Neuronal stem cell (in vitro differentiated cells): ENCODE measurements around the gene CDC42.
"Not testable (repeated sequence)": the region's sequence is repeated elsewhere in the genome, so short reads cannot be mapped to it uniquely, and the experiment has no call there.

Source experiments
- DNase-seq: peaks from one replicate; pipeline ENCODE4 v3.0.0-alpha.2; 2013; ENCODE audit warnings: low spot score
- H2AFZ ChIP-seq: one replicate; pipeline ENCODE4 v1.6.1; 2013; ENCODE audit warnings: mild to moderate bottlenecking, low read length, inconsistent platforms
- H2AK5ac ChIP-seq: 2 replicates; pipeline ENCODE4 v1.6.1; 2013; ENCODE audit warnings: low read depth, mild to moderate bottlenecking, inconsistent platforms, low read length, moderate library complexity, mixed read lengths
- H2BK120ac ChIP-seq: 2 replicates; pipeline ENCODE4 v1.6.1; 2013; ENCODE audit warnings: low read depth, mild to moderate bottlenecking, inconsistent platforms, low read length, moderate library complexity, mixed read lengths
- H2BK12ac ChIP-seq: one replicate; pipeline ENCODE4 v1.6.1; 2013; ENCODE audit warnings: low read length, inconsistent platforms
- H2BK15ac ChIP-seq: 2 replicates; pipeline ENCODE4 v1.6.1; 2013; ENCODE audit warnings: mild to moderate bottlenecking, low read length, inconsistent platforms, mixed read lengths
- H2BK5ac ChIP-seq: one replicate; pipeline ENCODE4 v1.6.1; 2013; ENCODE audit warnings: inconsistent platforms, mild to moderate bottlenecking, low read length, moderate library complexity
- H3K14ac ChIP-seq: one replicate; pipeline ENCODE4 v1.6.1; 2013; ENCODE audit warnings: low read length, inconsistent platforms
- H3K18ac ChIP-seq: 2 replicates; pipeline ENCODE4 v1.6.1; 2013; ENCODE audit warnings: low read length, inconsistent platforms
- H3K23ac ChIP-seq: 2 replicates; pipeline ENCODE4 v1.6.1; 2013; ENCODE audit warnings: low read depth, mild to moderate bottlenecking, mixed read lengths, low read length, inconsistent platforms; ENCODE audit not compliant: poor library complexity
- H3K27ac ChIP-seq: replicated peaks from 3 replicates; pipeline ENCODE4 v1.5.1; 2013; ENCODE audit warnings: low read length, inconsistent platforms
- H3K27me3 ChIP-seq, 3 experiments: 2 replicates each; pipeline ENCODE4 v1.6.1; 2013; ENCODE audit warnings: low read length in 3 of 3, mild to moderate bottlenecking in 2 of 3, inconsistent platforms in 1 of 3, low read depth in 1 of 3, mixed read lengths in 1 of 3, moderate library complexity in 1 of 3; ENCODE audit not compliant: control insufficient read depth in 3 of 3, insufficient read depth in 3 of 3
- H3K36me3 ChIP-seq, 2 donors: replicated peaks in 1 of 2; 2 replicates each; pipeline ENCODE4 v1.6.1; 2013; ENCODE audit warnings: low read length in 2 of 2; ENCODE audit not compliant: control insufficient read depth in 2 of 2, insufficient read depth in 2 of 2
- H3K4ac ChIP-seq: 2 replicates; pipeline ENCODE4 v1.6.1; 2013; ENCODE audit warnings: inconsistent platforms, mild to moderate bottlenecking, low read length, moderate library complexity
- H3K4me1 ChIP-seq, 2 donors: 1 replicate in 1 of 2; 2 replicates in 1 of 2; pipeline ENCODE4 v1.6.1; 2013; ENCODE audit warnings: low read length in 2 of 2, low read depth in 1 of 2; ENCODE audit not compliant: control insufficient read depth in 2 of 2, insufficient read depth in 1 of 2
- H3K4me2 ChIP-seq: one replicate; pipeline ENCODE4 v1.6.1; 2013; ENCODE audit warnings: mild to moderate bottlenecking, low read length, inconsistent platforms; ENCODE audit not compliant: insufficient read depth, poor library complexity, severe bottlenecking
- H3K4me3 ChIP-seq, 2 donors: 2 replicates each; pipeline ENCODE4 v1.5.1; 2013; ENCODE audit warnings: low read length in 2 of 2, mild to moderate bottlenecking in 2 of 2, inconsistent platforms in 1 of 2, moderate library complexity in 1 of 2
- H3K79me1 ChIP-seq: one replicate; pipeline ENCODE4 v1.6.1; 2013; ENCODE audit warnings: low read depth, mild to moderate bottlenecking, inconsistent platforms, low read length, moderate library complexity
- H3K9ac ChIP-seq: one replicate; pipeline ENCODE4 v1.6.1; 2013; ENCODE audit warnings: mild to moderate bottlenecking, low read depth, low read length, inconsistent platforms; ENCODE audit not compliant: poor library complexity
- H3K9me3 ChIP-seq, 2 donors: replicated peaks in 1 of 2; 2 replicates each; pipeline versions ENCODE3 to v1.6.1; 2013; ENCODE audit warnings: low read length in 2 of 2, mild to moderate bottlenecking in 2 of 2, inconsistent platforms in 1 of 2, low read depth in 1 of 2, mixed read lengths in 1 of 2, moderate library complexity in 1 of 2; ENCODE audit not compliant: control insufficient read depth in 2 of 2, insufficient read depth in 1 of 2
- H4K8ac ChIP-seq: one replicate; pipeline ENCODE4 v1.6.1; 2013; ENCODE audit warnings: low read depth, mild to moderate bottlenecking, inconsistent platforms, low read length, moderate library complexity
- H4K91ac ChIP-seq: one replicate; pipeline ENCODE4 v1.6.1; 2013; ENCODE audit warnings: low read length, low read depth, mild to moderate bottlenecking, inconsistent platforms; ENCODE audit not compliant: poor library complexity
- WGBS, 2 donors: extraction: QIAGEN DNeasy Blood & Tissue Kit; methylation state at CpG; one replicate each; pipeline ENCODE4 v1.1.7; 2013; ENCODE audit warnings: missing lambda C conversion rate in 2 of 2, mixed read lengths in 1 of 2; ENCODE audit not compliant: insufficient read length in 2 of 2, insufficient replicate concordance in 1 of 2; ENCODE audit errors: extremely low coverage in 2 of 2; 5-methylcytosine and 5-hydroxymethylcytosine counted together

The CDC42 gene

DNA sequence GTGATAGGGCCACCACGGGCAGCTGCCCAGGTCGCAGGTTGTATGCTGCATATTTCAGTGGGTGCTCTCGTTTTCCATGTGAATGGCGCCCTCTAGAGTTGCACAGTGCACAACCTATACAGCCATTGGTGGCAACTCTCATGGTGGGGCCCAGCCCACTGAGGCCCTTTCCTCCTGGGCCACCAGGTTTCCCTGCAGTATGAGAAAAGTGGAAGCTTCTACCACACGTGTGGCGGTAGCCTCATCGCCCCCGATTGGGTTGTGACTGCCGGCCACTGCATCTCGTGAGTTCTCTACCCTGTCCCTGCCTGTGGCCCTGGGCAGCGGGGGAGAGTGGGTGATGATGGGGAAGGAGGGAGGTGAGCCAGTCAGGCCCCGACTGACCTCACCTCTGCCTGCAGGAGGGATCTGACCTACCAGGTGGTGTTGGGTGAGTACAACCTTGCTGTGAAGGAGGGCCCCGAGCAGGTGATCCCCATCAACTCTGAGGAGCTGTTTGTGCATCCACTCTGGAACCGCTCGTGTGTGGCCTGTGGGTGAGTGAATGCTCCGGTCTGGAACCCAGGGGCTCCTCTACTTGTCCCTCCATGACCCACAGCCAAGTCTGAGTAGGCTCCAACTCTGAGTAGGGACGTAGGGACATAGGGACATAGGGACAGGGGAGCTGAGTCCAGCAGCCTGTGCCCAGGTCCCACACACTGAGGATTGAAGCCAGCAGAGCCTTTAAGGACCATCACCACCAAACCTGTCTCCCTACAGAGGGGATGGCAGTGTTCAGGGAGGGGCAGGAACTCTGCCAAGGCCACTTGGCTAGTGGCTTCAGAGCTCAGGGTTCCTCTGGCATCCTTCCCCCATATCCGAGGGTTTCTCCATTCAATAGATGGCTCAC, 47.0 kb upstream of the CDC42 start:
- DNase-seq, H2AFZ ChIP-seq, H3K27me3 ChIP-seq, H3K14ac ChIP-seq, H3K4me1 ChIP-seq, H3K4me2 ChIP-seq, H2BK120ac ChIP-seq, H3K4ac ChIP-seq, H3K9ac ChIP-seq, H2BK15ac ChIP-seq, H3K23ac ChIP-seq, H4K91ac ChIP-seq, H3K27ac ChIP-seq, H3K36me3 ChIP-seq, H3K9me3 ChIP-seq, H3K79me1 ChIP-seq, H2AK5ac ChIP-seq, H2BK12ac ChIP-seq, H4K8ac ChIP-seq, H3K18ac ChIP-seq, H3K4me3 ChIP-seq, H2BK5ac ChIP-seq: not testable (repeated sequence)
- WGBS, 2 donors = no CpG with 5 or more reads among the region's 18 CpGs

DNA sequence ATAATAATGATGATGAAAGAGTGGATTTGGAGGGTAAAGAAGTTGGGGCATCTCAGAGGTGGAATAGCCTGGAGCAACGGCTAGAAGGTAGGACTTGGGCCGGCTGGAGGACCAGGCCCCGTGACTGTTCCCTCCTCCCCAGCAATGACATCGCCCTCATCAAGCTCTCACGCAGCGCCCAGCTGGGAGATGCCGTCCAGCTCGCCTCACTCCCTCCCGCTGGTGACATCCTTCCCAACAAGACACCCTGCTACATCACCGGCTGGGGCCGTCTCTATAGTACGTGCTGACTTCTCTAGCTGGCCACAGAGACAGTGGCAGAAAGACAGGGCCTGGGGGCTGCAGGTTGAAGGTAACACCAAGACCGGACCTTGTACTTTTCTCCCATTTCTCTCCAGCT, 45.8 kb upstream of the CDC42 start:
- no CpG with 5 or more reads among the region's 13 CpGs for WGBS, 2 donors
- H3K36me3 ChIP-seq, H3K27ac ChIP-seq, H3K4me2 ChIP-seq, H4K91ac ChIP-seq, H2BK120ac ChIP-seq, H3K14ac ChIP-seq, H2AFZ ChIP-seq, H2BK5ac ChIP-seq, DNase-seq, H3K4me1 ChIP-seq, H4K8ac ChIP-seq, H3K9me3 ChIP-seq, H2AK5ac ChIP-seq, H3K4ac ChIP-seq, H3K4me3 ChIP-seq, H3K18ac ChIP-seq, H3K79me1 ChIP-seq, H3K27me3 ChIP-seq, H3K9ac ChIP-seq, H2BK12ac ChIP-seq, H3K23ac ChIP-seq, H2BK15ac ChIP-seq: not testable (repeated sequence)

DNA sequence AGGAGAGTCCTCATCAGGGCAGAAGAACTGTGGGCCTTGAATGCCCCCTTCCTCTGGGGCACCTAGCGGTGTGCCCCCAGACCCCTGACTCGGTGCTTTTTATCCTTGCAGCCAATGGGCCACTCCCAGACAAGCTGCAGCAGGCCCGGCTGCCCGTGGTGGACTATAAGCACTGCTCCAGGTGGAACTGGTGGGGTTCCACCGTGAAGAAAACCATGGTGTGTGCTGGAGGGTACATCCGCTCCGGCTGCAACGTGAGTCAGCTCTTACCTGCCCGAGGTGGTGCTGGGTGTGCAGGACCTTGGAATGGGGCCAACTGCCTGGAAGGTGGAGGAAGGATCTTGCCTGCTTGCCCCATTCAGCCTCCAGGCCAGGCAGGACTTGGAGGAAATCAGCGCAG, 45.2 kb upstream of the CDC42 start:
- not testable (repeated sequence) for H2AK5ac ChIP-seq, H3K4me1 ChIP-seq, H3K18ac ChIP-seq, H3K23ac ChIP-seq, H2BK12ac ChIP-seq, H3K79me1 ChIP-seq, H3K9me3 ChIP-seq, H3K9ac ChIP-seq, H2AFZ ChIP-seq, H2BK5ac ChIP-seq, H3K4ac ChIP-seq, H4K91ac ChIP-seq, H3K27me3 ChIP-seq, H2BK15ac ChIP-seq, H3K4me2 ChIP-seq, DNase-seq, H3K14ac ChIP-seq, H3K27ac ChIP-seq, H4K8ac ChIP-seq, H3K36me3 ChIP-seq, H3K4me3 ChIP-seq, H2BK120ac ChIP-seq
- no CpG with 5 or more reads among the region's 10 CpGs for WGBS, 2 donors

DNA sequence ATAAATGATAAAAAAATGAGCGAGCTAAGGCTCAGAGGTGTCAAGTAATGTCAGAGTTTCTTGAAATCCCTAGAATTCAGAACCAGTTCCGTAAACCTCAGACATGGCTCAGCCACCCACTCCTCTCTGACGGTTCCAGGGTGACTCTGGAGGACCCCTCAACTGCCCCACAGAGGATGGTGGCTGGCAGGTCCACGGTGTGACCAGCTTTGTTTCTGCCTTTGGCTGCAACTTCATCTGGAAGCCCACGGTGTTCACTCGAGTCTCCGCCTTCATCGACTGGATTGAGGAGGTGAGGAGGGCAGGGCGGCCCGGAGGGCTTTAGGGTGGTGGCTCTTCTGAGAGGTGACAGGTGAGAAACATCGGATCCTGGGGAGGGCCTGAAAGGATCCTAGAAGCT, 42.9 kb upstream of the CDC42 start:
- H3K14ac ChIP-seq, DNase-seq, H3K4me3 ChIP-seq: not testable (repeated sequence)

More for the DNA sequence above, 42.9 kb upstream of the CDC42 start:
- not testable (repeated sequence) for H3K27ac ChIP-seq, H4K8ac ChIP-seq, H3K4ac ChIP-seq, H2AFZ ChIP-seq, H3K9me3 ChIP-seq, H2BK12ac ChIP-seq, H3K4me1 ChIP-seq, H2BK15ac ChIP-seq, H2BK120ac ChIP-seq, H3K79me1 ChIP-seq, H4K91ac ChIP-seq, H3K18ac ChIP-seq, H3K27me3 ChIP-seq, H2BK5ac ChIP-seq, H3K23ac ChIP-seq, H3K36me3 ChIP-seq, H3K4me2 ChIP-seq, H3K9ac ChIP-seq, H2AK5ac ChIP-seq
- WGBS, 2 donors = no CpG with 5 or more reads among the region's 11 CpGs
